Uterus (tissue), 2 donors: ENCODE data around the gene STK32C.

ENCODE experiments used
- CTCF ChIP-seq, 4 experiments: fragments of 200-600 bp in 2 of 4; fragments of 450-650 bp in 2 of 4; sonication (generic) in 2 of 4; IDR thresholded peaks; one replicate each; pipeline ENCODE4 v1.5.1; 2016 to 2019; ENCODE audit warnings: antibody characterized with exemption in 4 of 4, mild to moderate bottlenecking in 2 of 4, moderate library complexity in 1 of 4
- POLR2A ChIP-seq, 2 donors: fragments of 450-650 bp; IDR thresholded peaks; one replicate each; pipeline ENCODE4 v1.6.1; 2016; ENCODE audit warnings: antibody characterized with exemption in 2 of 2, mild to moderate bottlenecking in 1 of 2, moderate library complexity in 1 of 2

GRCh38 chr10:132296666-132297443 is 10.9 kb downstream of the STK32C start:
- TF ChIP-seq CTCF (IDR thresholded peaks at IDR 0.05), result no peak
- no peak for TF ChIP-seq POLR2A (IDR thresholded peaks at IDR 0.05)
